GM21447 (cell line): ENCODE data around the gene YWHAQ.
"Not testable (repeated sequence)": the region's sequence is repeated elsewhere in the genome, so short reads cannot be mapped to it uniquely, and the experiment has no call there.

Experiments
- ATAC-seq: cut with Tn5 transposase; IDR thresholded peaks from one replicate; pipeline ENCODE4 v1.9.1; 2021; ENCODE audit not compliant: unreplicated experiment

Gene YWHAQ

GRCh38 chr2:9595256-9595655 is 35.5 kb downstream of the YWHAQ start:
- ATAC-seq = not testable (repeated sequence)

DNA sequence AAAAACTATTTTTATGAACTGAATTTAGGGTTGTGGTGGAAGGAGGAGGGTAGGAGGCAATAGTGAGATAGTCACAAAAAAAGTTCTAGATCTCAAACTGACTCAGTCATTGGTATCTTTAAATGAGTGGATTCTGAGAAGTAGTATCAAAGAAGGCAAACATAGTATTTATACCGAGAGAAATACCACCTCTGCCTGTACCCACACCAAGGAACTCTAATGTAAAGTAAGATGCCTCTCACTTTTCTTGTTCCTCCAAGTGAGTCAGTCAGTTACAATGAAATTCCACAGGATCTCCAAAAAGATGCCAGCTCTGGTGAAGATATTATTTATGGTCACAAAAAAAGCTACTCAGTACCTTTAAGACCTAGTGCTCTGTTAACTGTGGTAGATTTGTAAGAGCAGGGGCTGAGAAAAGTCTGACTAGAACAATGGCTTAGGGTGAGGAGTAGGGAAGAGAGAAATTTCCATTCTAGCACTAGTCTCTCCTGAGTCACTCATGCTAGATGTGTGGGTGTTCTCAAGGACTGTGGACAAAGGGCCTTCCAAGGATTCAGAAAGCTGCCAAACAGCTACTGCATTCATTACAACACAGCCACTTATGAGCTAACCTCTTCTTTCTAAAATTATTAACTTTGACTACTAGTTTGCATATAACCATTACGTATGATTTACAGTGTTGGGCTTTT is 36.3 kb downstream of the YWHAQ start:
- ATAC-seq = no peak

DNA sequence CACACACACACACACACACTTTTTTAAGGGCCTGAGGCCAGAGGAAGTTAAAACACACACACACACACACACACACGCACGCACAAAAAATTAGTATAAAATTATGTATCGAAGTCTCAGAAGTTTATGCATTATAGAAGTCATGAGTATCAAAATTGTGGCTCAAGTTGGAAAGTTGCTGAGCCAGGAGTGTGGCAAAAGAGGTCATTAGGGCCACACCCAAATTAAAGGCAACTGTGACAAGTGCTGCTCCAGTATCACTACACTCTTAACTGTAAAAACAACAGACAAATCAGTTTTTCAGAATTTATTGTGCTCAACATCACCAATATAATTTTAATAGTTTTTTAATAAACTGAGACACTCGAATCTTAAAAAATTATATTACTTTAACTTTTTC is 36.9 kb downstream of the YWHAQ start:
- ATAC-seq = no peak

DNA sequence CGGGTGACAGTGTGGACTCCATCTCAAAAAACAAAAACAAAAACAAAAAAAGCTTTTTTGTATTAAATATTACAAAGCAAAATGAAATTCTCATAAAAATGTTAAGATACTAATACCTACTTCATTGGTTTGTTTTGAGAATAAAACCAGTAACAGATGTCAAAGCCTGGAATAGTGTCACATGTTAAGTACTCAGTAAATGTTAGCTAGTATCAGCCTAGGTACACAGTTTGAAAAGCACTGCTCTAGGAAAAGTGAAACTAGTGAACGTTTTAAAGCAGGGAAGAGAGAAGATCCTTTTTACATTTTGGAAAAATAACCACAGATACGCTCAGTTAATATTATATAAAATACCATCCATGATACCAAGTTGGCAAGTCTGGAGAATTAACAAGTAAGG is 38.1 kb downstream of the YWHAQ start:
- ATAC-seq = no peak

DNA sequence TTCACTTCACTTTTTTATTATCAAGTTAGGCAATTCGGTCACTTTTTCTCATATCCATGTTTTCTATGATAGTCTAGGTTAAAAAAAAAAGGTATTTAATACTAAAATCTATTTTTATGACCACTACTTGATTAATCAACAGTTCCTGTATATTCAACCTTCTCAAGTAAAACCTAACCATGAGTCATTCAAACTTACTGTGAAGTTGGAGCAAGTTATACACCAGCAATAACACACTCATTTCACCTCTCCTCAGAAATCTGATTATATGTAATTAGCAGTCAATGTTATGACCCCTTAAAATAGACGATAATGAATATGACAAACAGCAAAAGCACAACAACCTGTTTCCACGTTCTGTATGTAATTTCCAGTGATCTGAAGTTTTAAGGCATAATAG is 40.2 kb downstream of the YWHAQ start:
- no peak for ATAC-seq

GRCh38 chr2:9586465-9586864 is 44.3 kb downstream of the YWHAQ start:
- ATAC-seq = no peak

DNA sequence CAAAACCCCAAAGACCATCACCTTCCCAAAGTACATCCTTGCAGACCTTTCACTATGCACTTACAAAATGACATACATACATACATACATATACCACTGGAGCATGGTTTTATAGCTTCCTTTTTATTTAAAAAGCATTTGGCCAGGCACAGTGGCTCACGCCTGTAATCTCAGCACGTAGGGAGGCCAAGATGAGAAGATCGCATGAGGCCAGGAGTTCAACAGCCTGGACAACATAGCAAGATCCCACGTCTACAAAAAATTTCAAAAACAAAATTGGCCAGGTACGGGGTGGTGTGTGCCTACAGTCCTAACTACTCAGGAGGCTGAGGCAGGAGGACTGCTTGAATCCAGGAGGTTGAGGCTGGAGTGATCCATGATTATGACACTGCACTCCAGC is 45.3 kb downstream of the YWHAQ start:
- ATAC-seq = no peak

GRCh38 chr2:9584902-9585301 is 45.9 kb downstream of the YWHAQ start:
- not testable (repeated sequence) for ATAC-seq

GRCh38 chr2:9582624-9583023 is 48.2 kb downstream of the YWHAQ start:
- ATAC-seq = no peak

DNA sequence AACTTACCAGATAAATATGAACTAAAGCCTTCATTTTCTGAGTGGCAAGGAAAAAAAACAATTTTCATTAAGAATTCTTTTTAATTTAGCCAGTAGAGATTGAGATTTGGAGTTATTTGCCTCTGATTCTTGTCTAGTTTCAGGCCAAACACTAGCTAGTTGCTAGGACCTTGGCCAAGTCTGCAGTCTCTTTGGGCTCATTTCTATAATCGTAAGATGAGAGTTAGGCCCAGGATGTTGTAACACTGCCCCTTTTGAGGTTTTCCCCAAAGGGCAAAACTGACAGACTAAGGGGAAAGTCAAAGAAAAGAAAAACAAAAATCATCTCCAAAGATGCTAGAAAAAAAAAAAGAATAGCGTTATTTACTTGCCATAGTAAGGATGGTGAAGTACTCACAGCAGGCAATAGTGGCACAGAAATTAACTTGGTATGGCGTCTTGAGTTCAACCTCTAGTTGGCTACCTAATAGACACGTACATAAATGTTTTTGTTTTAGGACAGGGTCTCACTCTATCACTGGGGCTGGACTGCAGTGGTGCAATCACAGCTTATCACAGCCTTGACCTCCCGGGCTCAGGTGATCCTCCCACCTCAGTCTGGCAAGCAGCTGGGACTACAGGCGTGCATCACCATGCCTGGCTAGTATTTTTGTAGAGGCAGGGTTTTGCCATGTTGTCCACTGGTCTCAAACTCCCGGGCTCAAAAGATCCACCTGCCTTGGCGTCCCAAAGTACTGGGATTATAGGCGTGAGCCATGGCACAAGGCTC is 52.1 kb downstream of the YWHAQ start:
- no peak for ATAC-seq

GRCh38 chr2:9574331-9574730 is 56.5 kb downstream of the YWHAQ start:
- no peak for ATAC-seq

- ATAC-seq = no peak
These were observed 57.0 kb downstream of the YWHAQ start for GRCh38 chr2:9573840-9574239.

DNA sequence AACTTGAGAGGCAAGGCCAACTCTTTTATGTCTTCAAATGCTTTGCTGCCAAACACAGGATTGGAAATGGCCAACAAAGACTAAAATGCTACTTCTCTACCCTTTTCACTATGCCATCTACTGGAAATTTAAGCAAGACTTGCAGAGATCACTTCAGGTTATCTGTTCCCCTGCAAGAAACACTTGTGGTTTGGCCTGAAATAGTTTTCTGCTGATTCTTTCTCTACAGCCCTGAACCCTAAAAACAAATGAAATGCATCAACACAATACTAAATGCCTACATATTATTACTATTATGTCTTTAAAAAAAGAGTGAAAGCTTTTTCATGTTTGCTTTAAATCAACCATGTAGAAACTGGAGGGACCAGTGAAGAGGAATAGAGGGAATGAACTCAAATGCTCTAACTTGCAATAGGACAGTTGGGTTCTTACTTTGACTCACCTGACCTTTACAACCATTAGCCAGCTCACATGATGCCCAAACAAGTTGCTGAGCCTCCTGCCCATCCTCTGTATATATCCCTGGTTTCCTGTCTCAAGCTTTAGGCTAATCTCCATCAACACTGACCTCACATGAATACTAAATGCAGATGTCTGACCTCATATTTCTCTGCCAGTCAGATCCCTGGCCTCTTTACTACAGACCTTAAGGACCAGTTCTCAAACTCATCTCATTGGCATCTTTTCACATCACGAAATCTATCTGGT is 57.6 kb downstream of the YWHAQ start:
- ATAC-seq = no peak

DNA sequence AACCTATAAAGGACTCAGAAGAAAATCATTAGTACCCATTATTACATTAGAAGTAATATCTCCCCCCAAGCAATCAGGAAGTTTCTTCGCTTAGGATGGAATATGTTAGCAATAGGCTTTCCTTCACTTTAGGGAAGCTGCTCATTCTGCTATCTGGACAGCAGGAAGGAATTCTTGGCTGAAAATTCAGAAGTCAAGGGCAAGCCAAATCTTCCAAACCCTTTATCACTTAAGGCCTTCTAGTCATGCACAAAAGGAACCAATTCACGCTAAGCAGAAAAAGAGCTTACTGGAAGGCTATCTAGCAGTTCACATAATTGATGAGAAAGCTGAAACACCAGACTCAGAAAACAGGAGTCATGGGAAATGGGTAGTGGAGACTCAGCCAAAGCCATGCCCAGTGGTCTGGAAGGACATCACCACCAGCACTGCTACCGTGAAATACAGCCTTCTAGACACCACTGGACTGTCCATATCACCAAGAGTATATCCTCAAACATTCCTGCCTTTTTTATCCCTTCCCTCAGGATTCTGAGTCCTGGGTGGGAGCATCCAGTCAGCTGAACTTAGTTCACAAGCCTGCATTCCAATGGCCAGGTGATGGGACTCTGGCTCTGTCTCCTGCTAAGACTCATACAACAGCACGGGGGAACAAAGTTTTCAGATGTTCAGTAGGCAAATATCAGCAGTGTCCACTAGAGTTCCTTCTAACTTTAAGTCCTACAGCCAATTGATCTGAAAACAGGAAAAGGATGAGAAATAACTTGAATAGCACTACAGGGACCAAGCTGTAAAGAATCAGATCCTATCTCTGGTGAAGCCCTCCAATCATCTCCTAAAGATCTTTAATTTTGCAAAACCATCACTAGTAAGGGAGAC is 60.4 kb downstream of the YWHAQ start:
- no peak for ATAC-seq

DNA sequence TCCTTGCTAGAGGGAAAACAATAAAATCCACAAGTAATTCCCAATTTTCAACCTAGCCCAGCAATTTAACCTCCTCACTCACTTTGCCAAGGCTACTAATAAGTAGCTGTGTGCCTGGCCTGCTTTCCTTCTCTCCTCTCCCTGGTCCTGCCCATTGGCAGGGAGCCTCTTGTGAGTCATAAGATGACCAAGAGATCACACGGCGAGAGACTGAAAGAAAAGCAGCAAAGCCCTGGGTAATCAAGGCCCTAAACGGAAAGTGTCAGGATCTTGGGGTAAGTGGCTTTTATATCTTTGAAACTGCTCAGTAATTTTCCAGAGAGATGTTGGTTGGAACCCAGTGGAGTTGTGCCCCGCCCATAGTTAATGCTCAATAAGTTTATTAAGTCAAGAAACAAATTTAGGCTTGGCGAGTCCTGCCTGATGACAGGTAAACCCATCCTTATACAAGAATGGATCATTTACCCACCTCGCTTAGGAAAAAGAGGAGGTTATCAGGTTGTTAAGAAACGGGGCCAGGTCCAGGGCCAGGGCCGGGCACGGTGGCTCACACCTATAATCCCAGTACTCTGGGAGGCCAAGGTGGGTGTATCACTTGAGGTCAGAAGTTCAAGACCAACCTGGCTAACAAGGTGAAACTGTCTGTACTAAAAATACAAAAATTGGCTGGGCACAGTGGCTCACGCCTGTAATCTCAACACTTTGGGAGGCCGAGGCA is 65.2 kb downstream of the YWHAQ start:
- ATAC-seq = no peak

DNA sequence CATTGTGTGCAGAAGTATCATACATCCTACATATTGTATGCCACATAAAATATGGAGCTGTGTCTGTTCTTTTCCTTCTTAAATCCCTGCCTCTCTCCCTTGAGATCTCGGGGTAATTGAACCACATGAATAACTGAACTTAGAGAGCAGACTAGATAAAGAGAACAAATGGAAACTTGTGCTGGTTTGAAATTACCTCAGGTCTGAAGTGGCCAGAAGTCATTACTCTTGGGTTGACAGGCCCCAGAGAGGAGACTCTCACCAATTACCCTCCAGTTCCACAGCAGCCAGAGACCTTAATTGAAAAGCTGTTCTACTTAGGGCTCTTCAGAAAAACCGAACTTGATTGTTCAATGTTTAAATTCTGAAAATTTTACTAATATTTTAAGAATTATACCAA is 70.2 kb downstream of the YWHAQ start:
- ATAC-seq = no peak

GRCh38 chr2:9558948-9559381 is 71.8 kb downstream of the YWHAQ start:
- ATAC-seq = no peak

DNA sequence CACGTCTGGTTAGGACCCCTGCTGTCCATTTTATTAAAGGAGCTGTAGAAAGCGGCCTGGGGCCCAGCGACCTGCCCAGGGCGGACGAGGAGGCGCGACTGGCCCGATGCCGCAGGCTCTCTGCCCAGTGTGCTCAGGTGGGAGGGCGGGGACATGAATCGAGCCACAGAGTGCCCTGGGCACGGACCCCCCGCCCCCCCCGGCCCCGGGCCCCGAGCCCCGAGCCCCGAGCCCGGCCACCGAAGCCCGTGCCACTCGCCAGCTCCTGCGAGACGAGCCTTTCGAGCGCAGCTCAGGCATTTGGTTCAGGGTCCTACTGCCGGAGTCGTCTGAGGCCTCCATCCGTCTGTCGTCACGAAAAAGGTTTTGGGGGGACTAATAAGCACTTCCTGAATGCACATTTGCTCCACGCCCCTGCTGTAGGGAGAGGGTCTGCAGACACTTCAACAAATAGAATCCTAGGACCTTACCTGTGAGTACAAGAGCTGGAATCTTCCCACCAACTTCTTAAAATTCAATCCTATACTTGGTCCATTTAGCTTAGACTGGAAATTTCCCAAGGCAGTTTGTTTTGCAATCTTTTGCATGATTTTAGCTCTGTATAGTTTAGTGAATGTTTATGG is 74.6 kb downstream of the YWHAQ start:
- peak; percentile 25 for ATAC-seq

DNA sequence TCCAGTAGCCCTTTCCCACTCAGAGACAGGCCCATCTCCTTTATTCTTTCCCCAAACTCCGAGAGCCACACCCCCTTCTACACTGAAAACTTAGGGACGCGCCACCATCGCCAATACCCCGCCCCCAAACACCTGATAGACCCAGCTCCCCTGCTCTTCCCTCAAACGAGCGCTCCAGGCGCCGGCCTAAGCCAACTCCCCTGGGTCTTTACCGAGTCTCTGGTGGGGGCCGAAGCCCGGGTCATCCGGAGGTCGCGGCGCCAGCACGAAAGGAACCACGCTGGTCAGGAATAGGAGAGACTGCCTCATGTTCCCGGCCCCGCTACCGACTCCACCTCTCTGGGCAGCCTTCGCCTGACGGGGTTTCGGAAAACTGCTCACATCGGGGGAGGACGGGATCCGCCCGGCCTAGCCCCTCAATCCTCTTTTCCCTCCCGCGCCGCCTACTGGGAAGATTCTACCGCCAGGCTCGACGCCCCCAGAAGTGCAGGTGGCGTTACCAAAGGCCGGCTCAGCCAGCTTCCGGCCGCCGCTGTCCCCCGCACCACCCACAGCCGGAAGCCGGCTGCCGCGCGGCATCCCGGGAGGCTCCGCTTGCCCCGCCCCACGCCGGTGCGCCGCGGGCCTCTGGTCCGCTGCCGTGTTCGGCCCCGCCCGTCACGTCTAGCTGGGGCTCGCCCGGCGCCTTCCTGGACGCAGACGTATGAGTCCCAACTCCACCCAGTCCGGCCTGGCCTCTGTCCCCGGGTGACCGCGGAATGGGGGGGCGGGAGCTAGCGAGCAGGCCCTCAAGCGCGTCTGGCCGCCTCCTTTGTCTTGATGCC is 75.3 kb downstream of the YWHAQ start, which contains the start of gene ADAM17:
Gene ADAM17, minus strand, starts transcription at position 534 of the 824 bp plus-strand sequence. Its CDS starts 225 bp downstream, at position 309.
- peak; percentile 79 for ATAC-seq
